DOHH2 (cell line): ENCODE results near the gene BRD2.

Experiments used
- CTCF ChIP-seq: fragments of 200-600 bp; sonication (generic); IDR thresholded peaks from one replicate; pipeline ENCODE4 v1.5.1; 2014; ENCODE audit warnings: antibody characterized with exemption, mild to moderate bottlenecking, low read depth, low read length; ENCODE audit not compliant: poor library complexity, severe bottlenecking
- EZH2phosphoT487 ChIP-seq: fragments of 200-600 bp; sonication (generic); IDR thresholded peaks from 2 replicates; pipeline ENCODE4 v1.6.1; 2017; ENCODE audit warnings: borderline replicate concordance, mild to moderate bottlenecking, antibody characterized with exemption, low read length, moderate library complexity, mixed read lengths

DNA sequence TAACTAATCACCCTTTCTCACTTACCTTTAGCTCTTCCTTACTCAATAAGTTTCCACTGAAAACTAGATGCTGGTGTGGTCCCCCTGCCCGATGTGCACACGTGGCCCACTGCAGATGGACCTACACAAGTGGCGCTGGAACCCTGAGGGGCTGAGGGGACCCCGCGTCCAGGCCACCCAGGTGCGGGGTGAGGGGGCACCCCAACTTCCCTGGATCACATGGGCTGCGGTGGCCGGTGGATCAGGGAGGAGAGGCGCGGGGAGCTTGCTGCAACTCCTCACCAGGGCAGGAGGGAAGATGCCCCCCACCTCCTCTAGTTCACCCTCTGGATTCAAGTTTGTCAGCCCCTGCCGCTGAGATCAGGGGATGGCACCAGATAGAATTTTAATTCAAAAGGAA is 53.5 kb downstream of the BRD2 start:
- TF ChIP-seq CTCF, result no peak
- TF ChIP-seq EZH2phosphoT487, result no peak
